ENCODE measurements around the gene RFX2.
"Not testable (repeated sequence)": the region's sequence is repeated elsewhere in the genome, so short reads cannot be mapped to it uniquely, and the experiment has no call there.

The RFX2 gene

DNA sequence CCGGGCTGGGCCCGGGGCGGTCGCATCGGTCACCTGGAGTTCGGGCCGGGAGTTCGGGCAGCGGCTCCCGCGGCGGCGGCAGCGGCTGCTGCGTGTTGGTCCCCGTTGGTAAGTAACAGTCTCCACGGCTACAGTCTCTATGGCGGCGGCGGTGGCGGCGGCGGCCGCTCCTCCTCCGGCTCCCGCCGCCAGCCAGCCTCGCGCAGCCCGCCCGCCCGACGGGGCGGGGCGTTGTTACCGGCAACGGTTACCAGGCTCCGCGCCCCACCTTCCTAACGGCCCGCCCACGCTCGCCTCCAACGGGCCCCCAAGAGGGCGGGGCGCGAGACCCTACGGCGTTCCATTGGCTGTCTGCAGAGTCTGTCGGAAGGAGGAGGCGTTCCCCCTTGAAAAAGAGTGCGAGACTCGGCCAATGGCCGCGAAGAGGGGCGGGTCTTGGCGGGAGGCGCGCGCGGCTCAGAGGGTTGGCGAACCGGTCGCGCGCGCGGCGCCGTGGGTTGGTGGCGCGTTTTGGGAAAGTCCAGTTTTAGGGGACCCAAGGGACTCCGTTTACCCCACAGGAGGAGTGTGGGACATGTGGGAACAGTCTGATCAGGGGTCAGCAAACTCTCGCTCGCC, at the start of gene RFX2:
Gene RFX2 (minus strand): TSS at position 141 of the 618 bp plus-strand sequence. CDS start 63,004 bp downstream, outside the sequence.
- DNase-seq (ENCODE audit: low read depth) = peak; percentile 99

DNA sequence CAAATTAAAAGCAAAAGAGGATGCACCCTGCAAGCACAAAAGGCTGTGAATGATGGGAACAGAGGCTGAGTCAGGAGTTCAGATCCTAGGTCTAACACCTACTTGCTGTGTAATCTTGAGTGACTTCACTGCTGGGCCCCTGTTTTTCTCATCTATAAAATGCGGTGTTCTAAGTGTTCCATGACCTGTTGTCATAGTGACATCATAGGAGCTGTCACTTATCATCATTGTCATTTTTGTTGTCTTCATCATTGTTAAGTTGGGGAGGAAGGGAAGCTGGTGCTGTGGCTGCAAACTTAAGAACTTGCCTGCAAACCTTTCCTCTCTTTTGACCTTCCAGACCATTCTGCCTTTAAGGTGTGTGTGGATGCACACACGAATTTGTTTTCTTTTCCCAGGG, 45.7 kb upstream of the RFX2 start:
- no peak for DNase-seq (ENCODE audit: low read depth)

GRCh38 chr19:6150289-6150688, 40.0 kb upstream of the RFX2 start:
- no peak for DNase-seq (ENCODE audit: low read depth)

DNA sequence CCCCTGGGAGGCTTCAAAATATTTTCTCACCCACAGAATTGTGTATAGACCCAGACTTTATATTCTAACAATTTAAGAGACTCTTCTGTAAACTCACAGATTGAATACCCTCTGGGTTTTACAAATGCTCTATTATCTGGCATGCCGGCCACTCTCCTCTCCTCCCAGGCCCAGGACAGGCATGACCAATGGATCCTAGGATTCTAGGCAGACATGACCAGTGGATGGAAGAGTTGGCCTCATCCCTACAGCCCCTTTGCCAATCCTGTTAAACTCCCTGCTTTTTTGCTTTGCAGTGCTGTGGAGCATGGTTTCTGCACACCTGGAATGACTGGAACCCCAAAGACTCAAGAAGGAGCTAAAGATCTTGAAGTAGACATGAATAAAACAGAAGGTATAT, 30.9 kb upstream of the RFX2 start:
- no peak for DNase-seq (ENCODE audit: low read depth)

GRCh38 chr19:6138511-6138910, 28.2 kb upstream of the RFX2 start:
- no peak for DNase-seq (ENCODE audit: low read depth)

GRCh38 chr19:6138066-6138465, 27.8 kb upstream of the RFX2 start:
- DNase-seq (ENCODE audit: low read depth) = no peak

- no peak for DNase-seq (ENCODE audit: low read depth)
Observed at GRCh38 chr19:6133231-6133630, 22.9 kb upstream of the RFX2 start.

GRCh38 chr19:6132482-6132881, 22.2 kb upstream of the RFX2 start:
- no peak for DNase-seq (ENCODE audit: low read depth)

- no peak for DNase-seq (ENCODE audit: low read depth)
Observed at GRCh38 chr19:6127716-6128335, 17.5 kb upstream of the RFX2 start.

GRCh38 chr19:6126335-6126974, 16.2 kb upstream of the RFX2 start:
- no peak for DNase-seq (ENCODE audit: low read depth)

DNA sequence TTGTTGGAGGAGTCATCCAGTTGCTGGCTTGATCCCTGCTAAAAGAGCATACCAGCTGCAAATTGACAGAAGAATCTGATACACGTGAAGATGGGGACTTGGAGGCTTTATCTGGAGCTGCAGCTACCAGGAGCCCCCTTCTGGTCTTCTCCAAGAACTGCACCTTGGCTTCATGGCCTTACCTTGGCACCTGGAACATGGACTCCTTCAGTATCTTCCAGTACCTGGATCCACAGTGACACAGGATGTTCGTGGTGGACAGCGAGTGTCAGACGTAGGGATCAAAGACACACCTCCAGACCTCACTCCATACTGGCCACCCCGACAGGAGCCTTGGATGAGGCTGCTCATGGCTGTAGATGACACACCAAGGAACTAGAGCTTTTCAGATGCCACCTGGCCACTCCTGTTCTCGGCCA, 15.3 kb upstream of the RFX2 start:
- peak; percentile 44 for DNase-seq (ENCODE audit: low read depth)

GRCh38 chr19:6119031-6119430, 8.7 kb upstream of the RFX2 start:
- no peak for DNase-seq (ENCODE audit: low read depth)

GRCh38 chr19:6118043-6118442, 7.7 kb upstream of the RFX2 start:
- DNase-seq (ENCODE audit: low read depth) = no peak

GRCh38 chr19:6117534-6117933, 7.2 kb upstream of the RFX2 start:
- DNase-seq (ENCODE audit: low read depth) = no peak

DNA sequence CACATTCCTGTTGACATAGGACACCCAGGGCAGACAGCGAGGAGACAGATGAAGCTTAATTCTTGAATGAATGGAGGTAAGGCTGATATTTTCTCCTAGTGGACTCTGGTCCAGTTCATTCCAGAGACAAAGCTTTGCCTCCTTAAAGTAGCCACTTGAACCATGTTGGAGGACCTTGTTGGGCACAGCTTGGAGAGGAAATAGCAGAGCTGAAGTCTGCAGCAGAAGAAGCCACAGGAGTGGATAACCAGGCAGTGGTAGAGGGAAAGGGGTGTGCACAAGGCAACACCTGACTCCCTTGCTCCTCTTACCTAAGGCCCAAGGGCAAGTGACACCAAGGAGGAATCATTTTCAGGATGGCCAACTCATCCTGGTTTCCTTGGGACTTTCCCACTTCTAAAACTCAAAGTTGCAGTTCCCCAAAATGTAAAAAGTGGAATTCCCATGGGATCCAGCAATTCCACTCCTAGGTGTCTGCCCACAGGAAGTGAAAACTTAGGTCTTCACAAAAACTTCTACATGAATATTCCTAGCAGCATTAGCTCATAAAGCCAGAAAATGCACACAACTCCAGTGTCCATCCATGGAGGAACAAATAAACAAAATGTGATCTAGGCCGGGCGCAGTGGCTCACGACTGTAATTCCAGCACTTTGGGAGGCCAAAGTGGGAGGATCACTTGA, 6.6 kb upstream of the RFX2 start:
- DNase-seq (ENCODE audit: low read depth) = no peak

- no peak for DNase-seq (ENCODE audit: low read depth)
Observed at GRCh38 chr19:6115992-6116391, 5.7 kb upstream of the RFX2 start.

DNA sequence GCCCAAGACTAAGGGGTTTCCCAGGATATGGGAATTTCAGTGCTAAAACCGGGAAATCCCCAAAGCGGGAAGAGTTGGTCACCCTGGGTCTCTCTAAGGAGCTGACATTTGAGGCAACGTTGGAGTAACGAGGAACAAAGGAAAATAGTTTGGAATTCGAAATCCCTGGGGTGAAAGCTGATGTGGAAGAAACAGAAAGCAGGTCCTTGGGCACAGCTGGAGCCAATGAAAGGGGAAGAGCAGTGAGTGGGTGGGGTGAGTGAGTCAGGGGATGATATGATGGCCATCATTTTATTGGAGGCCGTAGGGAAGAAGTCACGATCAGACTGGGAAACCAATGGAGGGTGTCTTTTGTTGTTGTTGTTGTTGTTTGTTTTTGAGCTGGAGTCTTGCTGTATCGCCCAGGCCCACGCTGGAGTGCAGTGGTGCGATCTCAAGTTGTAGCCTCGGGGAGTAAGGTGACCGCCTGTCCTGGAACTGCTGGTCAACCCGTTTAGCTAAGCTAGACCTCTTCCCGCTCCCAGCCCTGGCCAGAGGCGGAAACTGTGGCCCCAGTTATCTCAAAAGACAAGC, 3.4 kb upstream of the RFX2 start:
- no peak for DNase-seq (ENCODE audit: low read depth)

- DNase-seq (ENCODE audit: low read depth) = no peak
Observed at GRCh38 chr19:6109947-6110346, 353 bp downstream of the RFX2 start.

- DNase-seq (ENCODE audit: low read depth) = peak; percentile 50
Observed at GRCh38 chr19:6108721-6109633, 1.3 kb downstream of the RFX2 start.

DNA sequence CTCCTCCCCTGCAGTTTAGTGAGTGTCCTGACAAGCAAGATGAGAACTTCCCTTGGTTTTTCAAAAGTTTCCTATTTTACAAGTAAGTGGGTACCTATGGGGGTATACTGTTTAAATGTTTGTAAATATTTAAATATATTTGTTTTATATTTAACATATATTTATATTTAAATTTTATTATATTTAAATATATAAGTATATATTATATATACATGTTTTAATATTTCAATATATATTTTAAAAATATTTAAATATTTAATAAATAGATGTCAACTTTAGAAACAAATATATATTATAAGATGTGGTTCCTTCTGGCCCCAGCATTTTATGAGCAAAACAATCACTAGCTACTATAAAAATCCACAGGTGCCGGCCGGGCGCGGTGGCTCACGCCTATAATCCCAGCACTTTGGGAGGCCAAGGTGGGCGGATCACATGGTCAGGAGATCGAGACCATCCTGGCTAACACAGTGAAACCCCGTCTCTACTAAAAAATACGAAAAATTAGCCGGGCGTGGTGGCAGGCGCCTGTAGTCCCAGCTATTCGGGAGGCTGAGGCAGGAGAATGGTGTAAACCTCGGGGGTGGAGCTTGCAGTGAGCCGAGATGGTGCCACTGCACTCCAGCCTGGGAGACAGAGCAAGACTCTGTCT, 3.5 kb downstream of the RFX2 start:
- not testable (repeated sequence) for DNase-seq (ENCODE audit: low read depth)

- no peak for DNase-seq (ENCODE audit: low read depth)
Observed at GRCh38 chr19:6105444-6105843, 4.9 kb downstream of the RFX2 start.

Measured in activated T-helper 9 cell treated with anti-CD3 and anti-CD28 coated beads, Interleukin-2, amount 50 U/mL, for 16 hours (primary cell).